PC-9 (cell line): ENCODE measurements around the gene CACNB4. TPM values are rescaled to one million over a fixed set of nuclear protein-coding genes. Genes with fewer than 3 reads are reported as not detected.
A peak's percentile ranks its signal among the peaks of the same experiment; 100 is the strongest.

Experiments used
- BruUV-seq: library from RNA; stranded (reverse); fragments of 400-500 nt; replicated peaks from 2 replicates; lab custom pipeline; 2021; lab: Mats Ljungman, UMichigan
- CTCF ChIA-PET: fragments of 300-600 bp; sonication (Branson Sonifier 250); formaldehyde crosslinking; loops from one replicate; lab custom pipeline; 2022; ENCODE audit warnings: antibody characterized with exemption; lab: Charles Lee
- POLR2A ChIA-PET: fragments of 300-600 bp; sonication (Branson Sonifier 250); formaldehyde crosslinking; loops from one replicate; lab custom pipeline; 2022; ENCODE audit warnings: antibody characterized with exemption; ENCODE audit not compliant: unreplicated experiment; lab: Charles Lee
- DNase-seq, 2 experiments: peaks; one replicate each; pipeline versions ENCODE4 v3.0.0 to v3.0.0-alpha.2; 2015 to 2022; ENCODE audit warnings: mixed read lengths in 1 of 2
- H2AFZ ChIP-seq: fragments of 200-600 bp; sonication (generic); 2 replicates; pipeline ENCODE4 v1.8.1; 2017; ENCODE audit warnings: antibody characterized with exemption
- H3F3A ChIP-seq: fragments of 200-600 bp; sonication (generic); 2 replicates; pipeline ENCODE4 v1.8.1; 2017; ENCODE audit warnings: antibody characterized with exemption, mild to moderate bottlenecking, low read depth; ENCODE audit not compliant: insufficient read depth
- H3K27ac ChIP-seq: fragments of 200-600 bp; sonication (generic); 2 replicates; pipeline ENCODE4 v1.6.1; 2016; ENCODE audit warnings: mixed run types
- H3K27me3 ChIP-seq: fragments of 200-600 bp; sonication (generic); 2 replicates; pipeline ENCODE4 v1.6.1; 2016; ENCODE audit warnings: low read depth, mixed run types; ENCODE audit not compliant: insufficient read depth
- H3K36me3 ChIP-seq: fragments of 200-600 bp; sonication (generic); 2 replicates; pipeline ENCODE4 v1.6.1; 2016; ENCODE audit warnings: low read depth, mixed run types
- H3K4me1 ChIP-seq: fragments of 200-600 bp; sonication (generic); replicated peaks from 2 replicates; pipeline ENCODE4 v1.6.1; 2016; ENCODE audit warnings: mixed run types; ENCODE audit not compliant: insufficient read depth
- H3K4me2 ChIP-seq: fragments of 200-600 bp; sonication (generic); 2 replicates; pipeline ENCODE4 v1.6.1; 2017; ENCODE audit warnings: mixed run types
- H3K4me3 ChIP-seq: fragments of 200-600 bp; sonication (generic); 2 replicates; pipeline ENCODE4 v1.6.1; 2016; ENCODE audit warnings: mixed run types
- H3K79me2 ChIP-seq: fragments of 200-600 bp; sonication (generic); 2 replicates; pipeline ENCODE4 v1.6.1; 2017; ENCODE audit warnings: low read depth, mixed run types
- H3K9me2 ChIP-seq: fragments of 200-600 bp; sonication (generic); 2 replicates; pipeline ENCODE4 v1.8.1; 2017; ENCODE audit warnings: mild to moderate bottlenecking; ENCODE audit not compliant: insufficient read depth
- H3K9me3 ChIP-seq: fragments of 200-600 bp; sonication (generic); 2 replicates; pipeline ENCODE4 v1.8.1; 2016; ENCODE audit warnings: low read depth; ENCODE audit not compliant: insufficient read depth
- H4K20me1 ChIP-seq: fragments of 200-600 bp; sonication (generic); 2 replicates; pipeline ENCODE4 v1.8.1; 2017; ENCODE audit not compliant: insufficient read depth
- EZH2 ChIP-seq: fragments of 200-600 bp; sonication (generic); IDR thresholded peaks from 2 replicates; pipeline ENCODE4 v1.8.0; 2017; ENCODE audit warnings: antibody characterized with exemption, low read depth
- intact Hi-C: fragments of 100-400 bp; cut with micrococcal nuclease; formaldehyde crosslinking; loops from one replicate; pipeline ENCODE4 v1.10.0; 2022; ENCODE audit not compliant: unreplicated experiment
- total RNA-seq: library from RNA; stranded (reverse); gene quantifications from 2 replicates; pipeline ENCODE4 v1.2.3, GENCODE V29; 2021
- TF ChIP-seq, protein P1 (sequence below): fragments of 200-600 bp; sonication (generic); conservative IDR thresholded peaks from 2 replicates; pipeline ENCODE4 v1.6.1; 2017; ENCODE audit warnings: mixed run types, antibody characterized with exemption, mild to moderate bottlenecking, moderate library complexity

The CACNB4 gene
- total RNA-seq, 1 experiment from 2014 or later: 0.98 TPM

DNA sequence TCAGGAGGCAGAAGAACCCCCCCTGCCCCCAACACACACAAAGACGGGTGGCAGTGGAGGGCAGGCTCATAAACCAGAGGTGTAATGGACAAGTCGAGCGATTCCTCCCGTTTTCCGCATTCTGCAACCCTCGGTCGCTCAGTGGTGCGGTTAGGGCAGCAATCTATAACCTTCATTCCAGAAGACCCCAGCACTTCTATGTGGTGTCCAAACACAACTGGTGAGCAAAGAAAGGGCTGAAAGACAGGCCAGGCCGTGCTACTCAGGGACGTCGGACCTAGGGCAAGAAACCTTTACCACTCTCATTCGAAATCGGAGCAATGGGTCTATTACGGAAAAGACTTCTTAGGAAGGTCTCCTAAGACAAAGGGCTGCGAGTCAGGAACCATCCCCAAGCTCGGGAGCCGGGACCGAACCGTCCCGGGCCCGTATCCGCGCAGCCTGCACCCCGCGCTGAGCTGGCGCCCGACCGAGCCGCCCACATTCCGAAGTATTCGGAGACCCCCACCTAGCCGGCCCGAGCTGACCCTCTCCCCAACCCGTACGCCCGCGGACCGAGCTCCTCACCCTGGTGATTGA is 271.2 kb downstream of the CACNB4 start:
- POLR2A ChIA-PET: interaction anchor here (0.5 to 0.8 kb wide), 6 partner anchors 13 to 373 kb away, joined by 3 to 6 read pairs (median 3); no protein-coding TSS in a partner anchor
- BruUV-seq: TSS peak; percentile 48
- Histone ChIP-seq H3K4me3 (peak overlapping the region; percentile 68), H3K36me3 (no peaks in the 10 kb centered on the region), H3K4me2 (peak overlapping the region; percentile 87), H3K4me1 (peaks cover 14% of the 10 kb centered on the region), H3K27ac (0 out of 2 replicates have a peak overlapping the region, but pooled peaks have one; percentile 19), H2AFZ (peak overlapping the region; percentile 79), H4K20me1 (no peaks in the 10 kb centered on the region), H3K9me3 (no peaks in the 10 kb centered on the region), H3K9me2 (no peaks in the 10 kb centered on the region), H3K79me2 (peaks cover 52% of the 10 kb centered on the region), H3K27me3 (no peaks in the 10 kb centered on the region), H3F3A (no peaks in the 10 kb centered on the region)
- DNase-seq: peak in 1 of 2 experiments; percentile 13
- TF ChIP-seq, protein P1, sequence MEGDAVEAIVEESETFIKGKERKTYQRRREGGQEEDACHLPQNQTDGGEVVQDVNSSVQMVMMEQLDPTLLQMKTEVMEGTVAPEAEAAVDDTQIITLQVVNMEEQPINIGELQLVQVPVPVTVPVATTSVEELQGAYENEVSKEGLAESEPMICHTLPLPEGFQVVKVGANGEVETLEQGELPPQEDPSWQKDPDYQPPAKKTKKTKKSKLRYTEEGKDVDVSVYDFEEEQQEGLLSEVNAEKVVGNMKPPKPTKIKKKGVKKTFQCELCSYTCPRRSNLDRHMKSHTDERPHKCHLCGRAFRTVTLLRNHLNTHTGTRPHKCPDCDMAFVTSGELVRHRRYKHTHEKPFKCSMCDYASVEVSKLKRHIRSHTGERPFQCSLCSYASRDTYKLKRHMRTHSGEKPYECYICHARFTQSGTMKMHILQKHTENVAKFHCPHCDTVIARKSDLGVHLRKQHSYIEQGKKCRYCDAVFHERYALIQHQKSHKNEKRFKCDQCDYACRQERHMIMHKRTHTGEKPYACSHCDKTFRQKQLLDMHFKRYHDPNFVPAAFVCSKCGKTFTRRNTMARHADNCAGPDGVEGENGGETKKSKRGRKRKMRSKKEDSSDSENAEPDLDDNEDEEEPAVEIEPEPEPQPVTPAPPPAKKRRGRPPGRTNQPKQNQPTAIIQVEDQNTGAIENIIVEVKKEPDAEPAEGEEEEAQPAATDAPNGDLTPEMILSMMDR: no peak
- TF ChIP-seq EZH2: no peak
- CTCF ChIA-PET: interaction anchor here (0.6 kb wide), 1 partner anchor 41 kb away, joined by 3 read pairs; no protein-coding TSS in a partner anchor
- intact Hi-C loops: loop anchor here (1.0 kb wide), 1 partner anchor 8 kb away; no protein-coding TSS in a partner anchor

DNA sequence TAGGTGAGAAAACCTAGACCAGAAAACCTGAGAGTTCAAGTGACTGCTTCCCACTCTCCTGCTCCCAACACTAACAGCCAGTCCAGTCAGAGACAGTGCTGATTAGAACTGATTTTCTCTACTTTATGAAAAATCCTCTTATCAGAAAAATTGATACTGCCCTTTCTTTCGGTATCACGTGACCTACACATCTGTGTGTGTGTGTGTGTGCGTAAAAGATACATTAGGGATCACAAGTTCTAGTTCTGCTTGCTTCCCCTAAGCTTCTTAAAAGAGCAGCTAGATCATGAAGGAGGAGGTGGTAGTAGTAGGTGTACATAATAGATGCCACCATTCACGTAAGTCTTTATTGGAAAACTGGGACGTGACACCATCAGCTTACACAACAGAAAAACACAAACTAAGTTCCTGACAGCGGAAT is 272.1 kb downstream of the CACNB4 start:
- Histone ChIP-seq H3K4me2 (peak overlapping the region; percentile 87), H3K79me2 (peaks cover 61% of the 10 kb centered on the region), H3K9me2 (no peaks in the 10 kb centered on the region), H3F3A (no peaks in the 10 kb centered on the region), H3K27me3 (no peaks in the 10 kb centered on the region), H3K9me3 (no peaks in the 10 kb centered on the region), H3K36me3 (no peaks in the 10 kb centered on the region), H4K20me1 (no peaks in the 10 kb centered on the region), H3K4me1 (peaks cover 14% of the 10 kb centered on the region), H3K4me3 (peak overlapping the region; percentile 68), H3K27ac (no peak overlapping the region), H2AFZ (no peak overlapping the region; the same call in 1 of the 2 replicates)
- intact Hi-C loops: loop anchor here (1.0 kb wide), 1 partner anchor 7 kb away; no protein-coding TSS in a partner anchor
- no TSS peak for BruUV-seq
- ChIA-PET CTCF (interaction anchor here (0.7 kb wide), 1 partner anchor 346 kb away, joined by 3 read pairs; no protein-coding TSS in a partner anchor), POLR2A (no interaction called here)
- no peak for DNase-seq
- no peak for TF ChIP-seq EZH2

DNA sequence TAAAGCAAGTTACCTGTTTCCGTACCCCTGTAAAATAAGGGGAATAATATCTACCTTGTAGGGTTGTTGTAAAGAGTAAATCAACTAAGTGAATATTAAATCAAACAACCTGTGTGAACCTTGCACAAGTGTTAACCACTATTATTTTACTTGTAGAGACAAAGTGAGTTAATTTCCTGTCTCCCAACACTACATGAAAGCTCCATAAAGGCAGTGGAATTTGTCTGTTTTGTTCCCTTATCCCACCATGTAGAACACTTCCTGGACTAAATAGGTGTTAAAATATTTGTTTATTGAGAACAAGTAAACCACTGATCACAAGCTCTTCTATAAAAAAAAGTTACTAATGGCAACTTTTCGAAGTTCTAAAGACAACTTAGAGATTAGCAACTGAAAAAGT is 274.0 kb downstream of the CACNB4 start:
- no peak overlapping the region for H3K4me3 ChIP-seq
- CTCF ChIA-PET: interaction anchor here (0.7 kb wide), 1 partner anchor 43 kb away, joined by 9 read pairs; no protein-coding TSS in a partner anchor
- intact Hi-C loops: no loop called here
- no peaks in the 10 kb centered on the region for H3F3A ChIP-seq
- peaks cover 14% of the 10 kb centered on the region for H3K4me1 ChIP-seq
- H3K27me3 ChIP-seq: no peaks in the 10 kb centered on the region
- H3K9me2 ChIP-seq: no peaks in the 10 kb centered on the region
- no peak overlapping the region for H2AFZ ChIP-seq
- POLR2A ChIA-PET: interaction anchor here (1.0 kb wide), 1 partner anchor 27 kb away, joined by 5 read pairs; no protein-coding TSS in a partner anchor
- no peak overlapping the region for H3K4me2 ChIP-seq
- H3K27ac ChIP-seq: no peak overlapping the region
- DNase-seq: no peak
- H3K79me2 ChIP-seq: peaks cover 78% of the 10 kb centered on the region
- H3K36me3 ChIP-seq: no peaks in the 10 kb centered on the region
- no peaks in the 10 kb centered on the region; the same call in 1 of the 2 replicates for H4K20me1 ChIP-seq
- no peaks in the 10 kb centered on the region for H3K9me3 ChIP-seq
- BruUV-seq: no TSS peak
- TF ChIP-seq, protein P1: no peak
- TF ChIP-seq EZH2: no peak
